Epithelial cell of prostate (primary cell): Measurements from ENCODE around the gene DAP3.
"Not testable (repeated sequence)": the region's sequence is repeated elsewhere in the genome, so short reads cannot be mapped to it uniquely, and the experiment has no call there.

Experiments
- DNase-seq: peaks from one replicate; pipeline ENCODE4 v3.0.0-alpha.2; 2011; ENCODE audit warnings: low read depth, low spot score
- H3K27ac ChIP-seq: fragments of 450-650 bp; 2 replicates; pipeline ENCODE4 v1.5.1; 2017; ENCODE audit warnings: mild to moderate bottlenecking

The DAP3 gene

GRCh38 chr1:155680531-155680930, 8.4 kb upstream of the DAP3 start:
- no peak overlapping the region for H3K27ac ChIP-seq
- no peak for DNase-seq

GRCh38 chr1:155681776-155682175, 7.1 kb upstream of the DAP3 start:
- no peak overlapping the region for H3K27ac ChIP-seq
- DNase-seq: no peak

- DNase-seq: not testable (repeated sequence)
- H3K27ac ChIP-seq: peak overlapping the region; percentile 88
Measured at GRCh38 chr1:155687705-155688323, 1.1 kb upstream of the DAP3 start.

GRCh38 chr1:155688324-155689080, 389 bp upstream of the DAP3 start, which contains the start of gene YY1AP1:
Gene YY1AP1 (minus strand): TSS chr1:155688774. CDS start chr1:155680436, 8,338 bp downstream.
- peak; percentile 44 for DNase-seq
- H3K27ac ChIP-seq: peak within 1 kb of the TSS; percentile 88

- no peak overlapping the region for H3K27ac ChIP-seq
Measured at GRCh38 chr1:155691992-155692528, 3.2 kb downstream of the DAP3 start.

GRCh38 chr1:155694167-155694566, 5.3 kb downstream of the DAP3 start:
- no peak for DNase-seq
- no peak overlapping the region for H3K27ac ChIP-seq

More at GRCh38 chr1:155691992-155692528, 3.2 kb downstream of the DAP3 start:
- no peak for DNase-seq

GRCh38 chr1:155695072-155695471, 6.2 kb downstream of the DAP3 start:
- H3K27ac ChIP-seq: peak overlapping the region; percentile 4

GRCh38 chr1:155695608-155696007, 6.7 kb downstream of the DAP3 start:
- DNase-seq: no peak
- H3K27ac ChIP-seq: no peak overlapping the region

More at GRCh38 chr1:155695072-155695471, 6.2 kb downstream of the DAP3 start:
- peak; percentile 27 for DNase-seq

- DNase-seq: no peak
- no peak overlapping the region for H3K27ac ChIP-seq
Measured at GRCh38 chr1:155696524-155696923, 7.6 kb downstream of the DAP3 start.

GRCh38 chr1:155697046-155697445, 8.2 kb downstream of the DAP3 start:
- no peak for DNase-seq
- H3K27ac ChIP-seq: no peak overlapping the region

- H3K27ac ChIP-seq, DNase-seq: not testable (repeated sequence)
Measured at GRCh38 chr1:155697616-155698015, 8.7 kb downstream of the DAP3 start.

- no peak overlapping the region for H3K27ac ChIP-seq
- DNase-seq: no peak
Measured at GRCh38 chr1:155698382-155699038, 9.6 kb downstream of the DAP3 start.

GRCh38 chr1:155699062-155699461, 10.2 kb downstream of the DAP3 start:
- not testable (repeated sequence) for H3K27ac ChIP-seq, DNase-seq

GRCh38 chr1:155701675-155702074, 12.8 kb downstream of the DAP3 start:
- not testable (repeated sequence) for H3K27ac ChIP-seq, DNase-seq

- no peak overlapping the region for H3K27ac ChIP-seq
- no peak for DNase-seq
Measured at GRCh38 chr1:155703216-155703615, 14.3 kb downstream of the DAP3 start.

GRCh38 chr1:155704414-155704813, 15.5 kb downstream of the DAP3 start:
- peak overlapping the region; percentile 48 for H3K27ac ChIP-seq
- not testable (repeated sequence) for DNase-seq

GRCh38 chr1:155706139-155706538, 17.2 kb downstream of the DAP3 start:
- no peak for DNase-seq
- H3K27ac ChIP-seq: peak overlapping the region; percentile 27

GRCh38 chr1:155709391-155709790, 20.5 kb downstream of the DAP3 start:
- DNase-seq: no peak
- H3K27ac ChIP-seq: no peak overlapping the region

GRCh38 chr1:155711457-155711856, 22.6 kb downstream of the DAP3 start:
- DNase-seq, H3K27ac ChIP-seq: not testable (repeated sequence)

- not testable (repeated sequence) for H3K27ac ChIP-seq, DNase-seq
Measured at GRCh38 chr1:155712636-155713035, 23.7 kb downstream of the DAP3 start.

GRCh38 chr1:155713075-155713474, 24.2 kb downstream of the DAP3 start:
- DNase-seq: no peak
- no peak overlapping the region for H3K27ac ChIP-seq
